Stimulated activated naive CD8-positive, alpha-beta T cell treated with anti-CD3 and anti-CD28 coated beads, Interleukin-15, amount 100 ng/mL, for 72 hours (primary cell): ENCODE data around the gene UCN.
"Not testable (repeated sequence)": the region's sequence is repeated elsewhere in the genome, so short reads cannot be mapped to it uniquely, and the experiment has no call there.

ENCODE experiments used
- ATAC-seq: fragments of 150-1000 bp; cut with Tn5 transposase; 2 replicates; pipeline ENCODE4 v1.10.0; 2021; ENCODE audit warnings: mild to moderate bottlenecking, moderate library complexity
- DNase-seq, 2 donors: peaks; one replicate each; pipeline ENCODE4 v3.0.0; 2021 to 2022
- H3K27ac Mint-ChIP-seq, 2 donors: one replicate each; pipeline ENCODE4 v1.8.0; 2022; ENCODE audit warnings: mild to moderate bottlenecking in 2 of 2, mixed read lengths in 2 of 2, moderate library complexity in 2 of 2
- H3K27me3 Mint-ChIP-seq: one replicate; pipeline ENCODE4 v1.8.0; 2022; ENCODE audit warnings: mixed read lengths
- H3K4me1 Mint-ChIP-seq: one replicate; pipeline ENCODE4 v1.8.0; 2022; ENCODE audit warnings: mild to moderate bottlenecking, mixed read lengths
- H3K4me3 Mint-ChIP-seq, 2 donors: one replicate each; pipeline ENCODE4 v1.8.0; 2022; ENCODE audit warnings: mild to moderate bottlenecking in 2 of 2, mixed read lengths in 2 of 2, moderate library complexity in 1 of 2
- H3K9me3 Mint-ChIP-seq, 2 donors: one replicate each; pipeline ENCODE4 v1.8.0; 2022; ENCODE audit warnings: mixed read lengths in 2 of 2

UCN gene, protein sequence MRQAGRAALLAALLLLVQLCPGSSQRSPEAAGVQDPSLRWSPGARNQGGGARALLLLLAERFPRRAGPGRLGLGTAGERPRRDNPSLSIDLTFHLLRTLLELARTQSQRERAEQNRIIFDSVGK

DNA sequence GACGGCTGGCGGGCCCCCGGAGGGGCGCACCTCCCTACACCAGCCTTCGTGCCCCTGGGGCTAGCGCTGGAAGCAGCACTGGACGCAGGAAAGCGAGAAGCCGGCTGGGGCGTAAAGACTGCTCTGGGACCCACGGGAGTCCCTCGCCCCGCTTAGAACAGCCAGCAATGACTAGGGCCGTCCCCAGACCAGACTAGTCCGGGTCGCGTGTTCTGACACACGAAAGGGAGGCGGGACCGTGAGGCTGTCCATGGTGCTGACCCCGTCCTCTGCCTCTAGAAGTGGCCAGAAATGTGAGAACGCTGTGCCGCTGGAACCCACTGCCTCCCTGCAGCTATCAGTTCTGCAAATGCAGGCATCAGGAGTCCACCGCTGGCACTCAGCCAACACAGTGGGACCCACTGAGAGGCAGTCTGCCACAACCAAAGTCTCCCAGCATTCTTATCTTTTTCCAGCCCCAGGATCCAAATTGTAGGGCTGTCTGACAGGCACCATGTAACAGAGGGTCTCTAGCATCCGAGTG is at the start of gene UCN:
Gene UCN, minus strand, starts transcription at position 87 of the 523 bp plus-strand sequence. CDS start 550 bp downstream, outside the sequence.
- Mint-ChIP-seq H3K27me3 (peaks cover 33% of the 10 kb centered on the region), H3K9me3 (no peaks in the 10 kb centered on the region)
- no peak for DNase-seq

DNA sequence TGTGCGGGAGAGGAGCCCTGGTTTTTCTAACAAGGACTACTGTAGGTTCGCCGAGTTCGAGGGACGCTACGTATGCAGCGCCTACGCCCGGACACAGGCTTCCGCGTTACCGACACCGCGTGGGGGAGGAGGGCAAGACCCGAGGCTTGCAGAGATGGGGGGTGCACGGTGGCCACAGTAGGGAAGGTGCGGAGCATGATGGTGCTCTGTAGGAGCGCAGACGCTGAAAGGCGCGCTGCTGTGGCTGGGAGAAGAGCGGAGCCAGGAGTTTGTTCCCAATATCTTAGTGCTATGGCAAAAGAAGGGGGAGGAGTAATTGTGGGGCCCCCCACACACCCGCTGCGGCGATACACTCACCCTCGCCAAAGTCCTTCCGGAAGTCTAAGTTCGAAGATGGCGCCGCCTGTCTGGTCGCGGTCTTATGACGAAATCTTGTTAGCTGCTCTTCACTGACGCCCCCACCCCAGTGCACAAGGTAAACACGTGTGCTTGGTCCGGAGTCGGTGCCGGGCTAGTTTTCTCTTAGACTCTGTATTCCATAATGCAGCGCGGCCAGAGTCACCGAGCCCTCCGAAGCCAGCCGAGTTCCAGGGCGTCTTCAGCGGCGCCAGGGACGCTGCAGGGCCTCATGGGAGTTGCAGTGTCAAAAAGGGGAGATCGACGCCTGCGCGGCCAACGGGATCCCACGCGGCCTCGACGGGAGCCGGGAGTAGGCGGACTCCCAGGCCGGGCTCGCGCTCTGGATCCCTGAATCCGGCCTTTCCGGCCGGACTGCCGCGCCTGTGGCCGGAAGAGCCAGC is 48.3 kb upstream of the UCN start, which contains the start of gene GTF3C2:
Gene GTF3C2, minus strand, starts transcription at position 383 of the 800 bp plus-strand sequence. CDS start 13,210 bp downstream, outside the sequence.
- ATAC-seq (peak; percentile 89), DNase-seq (peak; percentile 89 to 92)
- H3K4me3 Mint-ChIP-seq = peak within 1 kb of the TSS; percentile 94 to 99
- peak within 1 kb of the TSS; percentile 99 to 100 for H3K27ac Mint-ChIP-seq
- no peaks in the 10 kb centered on the region for H3K27me3 Mint-ChIP-seq
- H3K4me1 Mint-ChIP-seq = peaks cover 50% of the 10 kb centered on the region
- H3K9me3 Mint-ChIP-seq = no peaks in the 10 kb centered on the region

More for the DNA sequence above, at the start of gene UCN:
- H3K27ac Mint-ChIP-seq = no peak within 1 kb of the TSS
- H3K4me3 Mint-ChIP-seq = peak within 1 kb of the TSS; percentile 69 to 79
- ATAC-seq = no peak
- H3K4me1 Mint-ChIP-seq = peaks cover 16% of the 10 kb centered on the region

DNA sequence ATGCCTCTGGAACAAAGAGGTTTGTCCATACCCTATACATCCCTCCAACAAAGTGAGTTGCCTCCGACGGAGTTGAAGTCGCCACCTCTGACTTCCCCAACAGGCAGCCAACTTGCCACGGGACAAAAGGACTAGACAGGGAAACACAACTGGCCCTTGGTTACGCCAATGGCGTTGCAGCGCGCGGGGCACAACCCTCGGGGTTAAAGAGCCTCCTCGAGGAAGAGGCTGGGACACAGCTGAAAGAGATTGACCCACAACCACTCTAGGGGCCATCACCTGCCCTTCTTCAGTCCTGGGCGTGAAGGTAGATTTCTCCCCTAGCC is 47.8 kb upstream of the UCN start:
- DNase-seq (no peak), ATAC-seq (peak; percentile 53)
- peak overlapping the region; percentile 94 to 99 for H3K4me3 Mint-ChIP-seq
- H3K27ac Mint-ChIP-seq = peak overlapping the region; percentile 99 to 100
- H3K4me1 Mint-ChIP-seq = peaks cover 56% of the 10 kb centered on the region
- no peaks in the 10 kb centered on the region for H3K9me3 Mint-ChIP-seq
- no peaks in the 10 kb centered on the region for H3K27me3 Mint-ChIP-seq

DNA sequence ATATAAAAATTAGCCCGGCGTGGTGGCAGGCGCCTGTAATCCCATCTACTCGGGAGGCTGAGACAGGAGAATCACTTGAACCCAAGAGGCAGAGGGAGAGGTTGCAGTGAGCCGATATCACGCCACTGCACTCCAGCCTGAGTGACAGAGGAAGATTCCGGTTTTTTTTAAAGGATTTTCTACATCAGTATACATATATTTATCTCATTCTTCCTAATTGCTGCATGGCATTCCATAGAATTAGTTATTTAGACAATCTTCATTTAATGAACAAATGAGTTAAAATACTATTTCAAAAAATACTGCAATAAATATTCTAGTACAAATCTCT is 46.3 kb upstream of the UCN start:
- Mint-ChIP-seq H3K27me3 (no peaks in the 10 kb centered on the region), H3K9me3 (no peaks in the 10 kb centered on the region), H3K4me1 (peaks cover 65% of the 10 kb centered on the region), H3K27ac (no peak overlapping the region), H3K4me3 (peak overlapping the region; percentile 23 to 33)
- ATAC-seq (no peak), DNase-seq (no peak)

DNA sequence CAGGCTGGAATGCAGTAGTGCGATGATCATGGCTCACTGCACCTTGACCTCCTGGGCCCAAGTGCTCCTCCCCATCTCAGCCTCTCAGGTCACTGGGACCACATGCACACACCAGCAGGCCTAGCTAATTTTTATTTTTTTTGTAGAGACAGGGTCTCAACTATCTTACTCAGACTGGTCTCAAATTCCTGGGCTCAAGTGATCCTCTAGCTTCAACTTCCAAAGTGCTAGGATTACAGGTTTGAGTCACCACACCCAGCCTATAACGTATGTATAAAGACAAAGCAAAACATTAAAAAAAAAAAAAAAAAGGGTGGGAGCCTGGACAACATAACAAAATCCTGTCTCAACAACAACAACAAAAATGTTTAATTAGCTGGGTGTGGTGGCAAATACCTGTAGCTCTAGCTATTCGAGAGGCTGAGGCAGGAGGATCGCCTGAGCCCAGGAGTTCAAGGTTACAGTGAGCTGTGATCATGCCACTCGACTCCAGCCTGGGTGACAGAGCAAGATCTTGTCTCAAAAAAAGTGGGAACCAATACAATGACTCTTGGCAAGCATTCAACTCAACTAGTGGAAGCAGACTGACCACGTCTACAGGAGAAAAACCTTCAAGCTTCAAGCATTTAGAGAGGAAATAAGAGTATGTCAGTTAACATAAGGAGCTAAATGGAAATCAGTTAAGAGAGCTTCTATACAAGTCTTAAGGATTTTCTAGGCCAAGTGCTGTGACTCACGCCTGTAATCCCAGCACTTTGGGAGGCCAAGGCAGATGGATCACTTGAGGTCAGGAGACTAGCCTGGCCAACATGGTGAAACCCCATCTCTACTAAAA is 45.7 kb upstream of the UCN start:
- Mint-ChIP-seq H3K27ac (peak overlapping the region in 1 of 2 donors; percentile 70), H3K4me3 (peak overlapping the region; percentile 33 to 34)
- no peak for DNase-seq

DNA sequence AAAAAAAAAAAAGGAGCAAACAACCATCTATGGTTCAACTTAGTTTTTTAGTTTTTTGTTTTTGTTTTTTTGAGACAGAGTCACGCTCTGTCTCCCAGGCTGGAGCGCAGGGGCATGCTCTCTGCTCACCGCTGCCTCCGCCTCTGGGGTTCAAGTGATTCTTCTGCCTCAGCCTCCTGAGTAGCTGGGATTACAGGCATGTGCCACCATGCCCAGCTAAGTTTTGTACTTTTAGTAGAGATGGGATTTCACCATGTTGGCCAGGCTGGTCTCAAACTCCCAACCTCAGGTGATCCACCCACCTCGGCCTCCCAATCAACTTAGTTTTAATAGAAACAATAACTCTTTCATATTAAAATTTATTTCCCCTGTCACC is 45.1 kb upstream of the UCN start:
- H3K27me3 Mint-ChIP-seq, H3K9me3 Mint-ChIP-seq, H3K27ac Mint-ChIP-seq, DNase-seq, ATAC-seq: not testable (repeated sequence)
- H3K4me1 Mint-ChIP-seq = peaks cover 61% of the 10 kb centered on the region
- H3K4me3 Mint-ChIP-seq = peak overlapping the region in 1 of 2 donors; percentile 34

More for the DNA sequence above, 45.7 kb upstream of the UCN start:
- peaks cover 65% of the 10 kb centered on the region for H3K4me1 Mint-ChIP-seq
- H3K9me3 Mint-ChIP-seq = no peaks in the 10 kb centered on the region
- ATAC-seq = no peak
- H3K27me3 Mint-ChIP-seq = no peaks in the 10 kb centered on the region

DNA sequence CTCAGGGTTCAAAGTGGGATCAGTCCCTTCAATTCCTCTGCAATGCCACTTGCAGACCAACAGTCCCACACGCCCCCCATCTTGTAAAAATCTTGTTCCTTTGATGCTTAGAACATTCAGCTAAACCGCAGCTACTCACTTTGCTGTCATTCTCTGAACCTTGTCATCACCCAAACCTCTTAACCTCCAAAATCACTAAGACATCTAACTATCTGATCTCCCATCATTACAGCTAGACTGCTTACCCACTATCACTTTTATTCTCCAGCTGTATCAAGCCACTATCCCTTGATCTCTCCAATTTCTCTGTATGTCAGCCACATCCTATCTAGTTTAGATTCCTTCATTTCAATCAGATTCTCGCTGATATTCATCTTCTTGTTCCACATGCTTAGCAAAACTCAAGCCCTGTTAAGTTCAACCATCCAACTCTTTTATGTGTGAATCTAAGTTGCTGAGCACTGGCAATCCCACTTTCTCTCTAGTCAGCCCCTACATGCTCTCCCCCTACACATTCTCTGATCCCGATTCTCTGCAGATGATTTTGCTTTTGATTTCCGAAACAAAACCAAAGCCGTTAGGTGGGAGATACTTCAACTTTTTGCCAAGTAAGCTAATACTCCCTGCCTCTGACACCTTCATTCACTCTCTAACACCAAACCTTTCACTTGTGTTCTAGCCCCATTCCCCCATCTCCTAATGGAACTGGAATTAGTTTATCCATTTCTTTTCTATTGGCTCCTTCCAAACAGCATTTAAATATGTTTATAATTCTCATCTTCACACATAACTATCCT is 43.8 kb upstream of the UCN start:
- Mint-ChIP-seq H3K9me3 (no peaks in the 10 kb centered on the region), H3K27ac (peak overlapping the region in 1 of 2 donors; percentile 1), H3K27me3 (no peaks in the 10 kb centered on the region), H3K4me1 (peaks cover 66% of the 10 kb centered on the region), H3K4me3 (peak overlapping the region; percentile 35 to 40)
- ATAC-seq = peak; percentile 52
- no peak for DNase-seq

DNA sequence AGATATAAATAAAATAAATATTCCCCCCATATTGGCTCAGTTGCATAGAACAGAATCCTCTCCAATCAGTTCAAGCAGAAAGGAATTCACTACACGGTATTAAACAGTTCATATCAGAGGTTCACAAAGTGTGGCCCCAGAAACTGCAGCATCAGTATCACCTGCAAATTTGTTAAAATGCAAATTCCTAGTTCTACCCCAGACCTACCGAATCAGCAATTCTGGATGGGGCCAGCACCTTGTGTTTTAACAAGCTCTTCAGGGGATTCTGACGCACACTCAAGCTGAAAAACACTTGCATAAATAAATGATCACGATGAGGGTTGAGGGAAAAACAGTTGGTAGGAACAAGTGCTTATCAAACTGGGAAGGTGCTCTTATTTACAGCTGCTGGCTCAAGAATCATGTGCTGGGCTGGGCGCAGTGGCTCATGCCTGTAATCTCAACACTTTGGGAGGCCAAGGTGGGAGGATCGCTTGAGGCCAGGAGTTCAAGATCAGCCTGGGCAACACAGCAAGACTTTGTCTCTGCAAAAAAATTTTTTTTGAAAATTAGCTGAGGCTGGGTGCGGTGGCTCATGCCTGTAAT is 42.0 kb upstream of the UCN start:
- H3K4me3 Mint-ChIP-seq = no peak overlapping the region
- H3K9me3 Mint-ChIP-seq = no peaks in the 10 kb centered on the region
- no peak for DNase-seq
- H3K27me3 Mint-ChIP-seq = no peaks in the 10 kb centered on the region
- no peak for ATAC-seq
- no peak overlapping the region for H3K27ac Mint-ChIP-seq
- peaks cover 64% of the 10 kb centered on the region for H3K4me1 Mint-ChIP-seq

DNA sequence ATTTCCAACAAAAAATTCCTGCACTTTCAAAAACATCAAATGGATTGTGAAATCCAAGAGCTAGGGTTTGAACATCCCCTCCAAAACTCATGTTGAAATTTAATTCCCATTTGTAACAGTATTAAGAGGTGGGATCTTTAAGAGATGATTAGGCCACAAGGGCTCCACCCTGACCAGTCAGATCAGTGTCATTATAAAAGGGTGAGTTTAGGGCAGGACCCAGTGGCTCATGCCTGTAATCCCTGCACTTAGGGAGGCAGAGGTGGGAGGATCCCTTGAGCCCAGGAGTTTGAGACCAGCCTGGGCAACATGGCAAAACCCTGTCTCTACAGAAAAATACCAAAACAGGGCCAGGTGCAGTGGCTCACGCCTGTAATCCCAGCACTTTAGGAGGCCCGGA is 39.4 kb upstream of the UCN start:
- Mint-ChIP-seq H3K4me1 (peaks cover 44% of the 10 kb centered on the region), H3K4me3 (peak overlapping the region in 1 of 2 donors; percentile 12), H3K27ac (no peak overlapping the region), H3K27me3 (no peaks in the 10 kb centered on the region), H3K9me3 (no peaks in the 10 kb centered on the region)
- ATAC-seq (no peak), DNase-seq (no peak)

DNA sequence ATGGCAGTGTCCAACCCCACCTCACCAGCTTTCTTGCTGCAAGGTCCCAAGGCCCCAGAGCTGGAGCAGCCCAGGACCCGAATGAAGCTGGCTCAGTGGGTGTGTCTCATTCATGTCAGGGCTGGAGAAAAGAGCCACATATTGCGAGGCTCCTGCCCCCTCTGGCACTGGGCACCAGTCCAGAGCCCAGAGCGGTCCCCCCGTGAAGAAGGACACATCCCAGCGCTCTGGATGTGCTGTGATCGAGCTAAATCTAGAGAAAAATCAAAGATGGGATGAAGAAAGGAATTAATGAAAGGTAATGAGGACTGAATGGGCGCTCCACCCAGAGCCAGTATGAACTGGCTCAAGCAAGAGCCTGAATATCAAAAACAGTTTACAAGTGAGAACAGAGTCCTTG is 27.9 kb upstream of the UCN start:
- DNase-seq (no peak), ATAC-seq (no peak)
- peak overlapping the region in 1 of 2 donors; percentile 61 for H3K27ac Mint-ChIP-seq
- H3K4me1 Mint-ChIP-seq = no peaks in the 10 kb centered on the region
- H3K27me3 Mint-ChIP-seq = no peaks in the 10 kb centered on the region
- H3K9me3 Mint-ChIP-seq = no peaks in the 10 kb centered on the region
- H3K4me3 Mint-ChIP-seq = no peak overlapping the region

DNA sequence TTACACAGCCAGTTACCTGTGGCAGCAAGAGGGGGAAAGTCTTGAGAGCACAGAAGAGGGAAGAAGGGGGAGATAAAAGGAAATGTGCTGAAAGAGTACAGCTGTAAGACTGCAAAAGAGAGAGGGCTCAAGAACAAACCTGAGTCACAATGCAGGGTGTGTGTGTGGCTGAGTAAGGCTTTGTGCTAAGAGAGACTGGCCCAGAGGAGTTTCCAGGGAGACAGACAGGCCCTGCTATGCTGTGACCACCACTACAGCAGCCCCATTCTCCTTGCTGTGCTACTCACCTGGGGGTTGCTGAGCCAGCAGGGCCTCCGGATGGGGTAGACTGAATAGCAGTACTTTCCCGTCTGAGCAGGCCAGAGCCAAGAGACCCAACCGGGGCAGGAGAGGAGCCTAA is 27.1 kb upstream of the UCN start:
- Mint-ChIP-seq H3K9me3 (no peaks in the 10 kb centered on the region), H3K27ac (peak overlapping the region in 1 of 2 donors; percentile 8), H3K27me3 (no peaks in the 10 kb centered on the region), H3K4me1 (no peaks in the 10 kb centered on the region), H3K4me3 (no peak overlapping the region)
- ATAC-seq (no peak), DNase-seq (no peak)

DNA sequence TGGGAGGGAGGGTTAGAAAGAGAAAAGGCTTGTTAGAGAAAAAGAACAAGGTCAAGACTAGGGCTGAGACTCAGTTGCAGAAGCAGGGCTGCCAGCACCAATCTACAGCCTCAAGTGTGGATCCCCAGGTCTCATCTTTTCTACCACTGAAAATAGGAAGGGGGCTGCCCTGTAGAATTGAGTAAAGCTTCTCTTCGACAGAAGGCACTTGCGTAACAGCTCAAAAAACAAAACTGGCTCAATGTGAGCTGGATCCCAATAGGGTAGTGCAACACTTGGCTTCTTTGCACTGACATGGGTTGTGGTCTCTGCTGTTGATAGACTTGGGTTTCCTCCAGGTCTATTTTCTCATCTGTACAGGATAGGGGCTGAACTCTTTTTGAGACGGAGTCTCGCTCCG is 16.5 kb upstream of the UCN start:
- H3K4me3 Mint-ChIP-seq = peak overlapping the region in 1 of 2 donors; percentile 3
- no peak for DNase-seq
- H3K27ac Mint-ChIP-seq = peak overlapping the region in 1 of 2 donors; percentile 63

DNA sequence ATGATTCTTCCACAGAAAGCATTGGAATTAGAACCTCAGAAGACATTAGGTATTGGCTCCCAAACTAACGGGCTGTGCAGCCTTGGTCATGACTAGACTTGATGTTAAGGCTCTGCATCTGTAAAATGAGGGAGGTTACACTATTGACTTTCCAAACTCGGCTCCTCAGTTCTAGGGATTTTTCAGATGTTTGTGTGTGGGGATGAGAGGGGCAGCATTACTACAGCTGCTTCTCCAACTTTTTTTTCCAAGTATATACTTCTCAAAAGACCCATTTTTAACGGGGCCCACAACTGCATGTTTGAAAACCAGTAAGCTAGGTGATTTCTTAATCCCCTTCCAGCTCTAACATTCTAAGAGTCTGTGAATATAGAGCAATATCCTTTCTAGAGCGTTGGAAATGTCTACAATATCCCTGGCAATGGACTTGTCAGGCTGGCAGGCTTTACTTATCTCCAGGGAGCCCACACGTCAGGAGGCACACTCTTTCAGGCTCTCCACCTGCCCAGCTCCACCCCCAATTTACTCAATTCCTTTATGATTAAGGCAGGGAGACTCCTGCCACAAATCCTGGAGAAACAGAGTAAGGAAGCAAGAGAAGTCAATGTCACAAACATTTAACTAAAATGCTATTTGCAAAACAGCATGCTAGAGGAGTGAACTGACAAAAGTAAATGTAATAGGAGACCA is 15.5 kb upstream of the UCN start:
- no peak for DNase-seq
- Mint-ChIP-seq H3K4me3 (peak overlapping the region; percentile 97 to 99), H3K9me3 (no peaks in the 10 kb centered on the region), H3K27ac (peak overlapping the region; percentile 99), H3K4me1 (peaks cover 19% of the 10 kb centered on the region), H3K27me3 (no peaks in the 10 kb centered on the region)
- ATAC-seq = no peak

More for the DNA sequence above, 16.5 kb upstream of the UCN start:
- Mint-ChIP-seq H3K27me3 (no peaks in the 10 kb centered on the region), H3K9me3 (no peaks in the 10 kb centered on the region), H3K4me1 (peaks cover 19% of the 10 kb centered on the region)
- ATAC-seq = no peak
